ENCODE measurements around the gene GLB1L3. TPM values are rescaled to one million over a fixed set of nuclear protein-coding genes. Genes with fewer than 3 reads are reported as not detected.

The GLB1L3 gene
- total and polyA plus RNA-seq, 2 donors from 2014 or later: 0.06 to 0.17 TPM

GRCh38 chr11:134338654-134339053 lies 62.5 kb downstream of the GLB1L3 start:
- H3K27ac ChIP-seq (ENCODE audit: low read depth in 2 of 2, low read length in 2 of 2): no peak overlapping the region
- no peak for FAIRE-seq
- no peaks in the 10 kb centered on the region for H3K27me3 ChIP-seq (ENCODE audit: control insufficient read depth, insufficient read depth, low read length)
- intact Hi-C loops (cut with DNase I): no loop called here
- H3K9ac ChIP-seq (ENCODE audit: low read length in 3 of 3): no peak overlapping the region
- H3K4me3 ChIP-seq (ENCODE audit: low read length in 3 of 3): no peak overlapping the region
- H3K9me3 ChIP-seq (ENCODE audit: control insufficient read depth in 2 of 3, insufficient read depth in 1 of 3, low read length in 3 of 3): no peaks in the 10 kb centered on the region
- H3K4me1 ChIP-seq (ENCODE audit: control insufficient read depth in 2 of 3, insufficient read depth in 2 of 3, low read depth in 1 of 3, low read length in 3 of 3): no peaks in the 10 kb centered on the region
- TF ChIP-seq CTCF (IDR thresholded peaks at IDR 0.05; ENCODE audit: borderline replicate concordance, extremely low read depth, insufficient read depth): no peak
- no peaks in the 10 kb centered on the region for H3K36me3 ChIP-seq (ENCODE audit: control insufficient read depth in 2 of 3, insufficient read depth in 3 of 3, low read length in 3 of 3)
- DNase-seq: no peak

GRCh38 chr11:134339756-134340155 lies 63.6 kb downstream of the GLB1L3 start:
- no peak overlapping the region for H3K27ac ChIP-seq (ENCODE audit: low read depth in 2 of 2, low read length in 2 of 2)
- DNase-seq (no peak), FAIRE-seq (no peak)
- H3K27me3 ChIP-seq (ENCODE audit: control insufficient read depth, insufficient read depth, low read length): no peaks in the 10 kb centered on the region
- no peak overlapping the region for H3K9ac ChIP-seq (ENCODE audit: low read length in 3 of 3)
- no peaks in the 10 kb centered on the region for H3K4me1 ChIP-seq (ENCODE audit: control insufficient read depth in 2 of 3, insufficient read depth in 2 of 3, low read depth in 1 of 3, low read length in 3 of 3)
- intact Hi-C loops (cut with DNase I): no loop called here
- no peak overlapping the region for H3K4me3 ChIP-seq (ENCODE audit: low read length in 3 of 3)
- no peaks in the 10 kb centered on the region for H3K9me3 ChIP-seq (ENCODE audit: control insufficient read depth in 2 of 3, insufficient read depth in 1 of 3, low read length in 3 of 3)
- H3K36me3 ChIP-seq (ENCODE audit: control insufficient read depth in 2 of 3, insufficient read depth in 3 of 3, low read length in 3 of 3): no peaks in the 10 kb centered on the region
- no peak for TF ChIP-seq CTCF (IDR thresholded peaks at IDR 0.05; ENCODE audit: borderline replicate concordance, extremely low read depth, insufficient read depth)

- Histone ChIP-seq H3K27ac (ENCODE audit: low read depth in 2 of 2, low read length in 2 of 2) (no peak overlapping the region), H3K4me1 (ENCODE audit: control insufficient read depth in 2 of 3, insufficient read depth in 2 of 3, low read depth in 1 of 3, low read length in 3 of 3) (no peaks in the 10 kb centered on the region), H3K9me3 (ENCODE audit: control insufficient read depth in 2 of 3, insufficient read depth in 1 of 3, low read length in 3 of 3) (no peaks in the 10 kb centered on the region), H3K27me3 (ENCODE audit: control insufficient read depth, insufficient read depth, low read length) (no peaks in the 10 kb centered on the region), H3K9ac (ENCODE audit: low read length in 3 of 3) (no peak overlapping the region), H3K4me3 (ENCODE audit: low read length in 3 of 3) (no peak overlapping the region), H3K36me3 (ENCODE audit: control insufficient read depth in 2 of 3, insufficient read depth in 3 of 3, low read length in 3 of 3) (no peaks in the 10 kb centered on the region)
- no peak for TF ChIP-seq CTCF (IDR thresholded peaks at IDR 0.05; ENCODE audit: borderline replicate concordance, extremely low read depth, insufficient read depth)
- intact Hi-C loops (cut with DNase I): no loop called here
- DNase-seq (peak in 2 of 5 donors; percentile 33 to 73), FAIRE-seq (no peak)
These were observed 64.3 kb downstream of the GLB1L3 start for GRCh38 chr11:134340354-134340964.

Measured in kidney (tissue), 14 donors.